H1 (cell line): ENCODE measurements around the gene TMCC1. TPM values are rescaled to one million over a fixed set of nuclear protein-coding genes. Genes with fewer than 3 reads are reported as not detected.
"Not testable (repeated sequence)": the region's sequence is repeated elsewhere in the genome, so short reads cannot be mapped to it uniquely, and the experiment has no call there.

Experiments
- CTCF ChIA-PET: fragments of 300-600 bp; sonication (Branson Sonifier 250); formaldehyde crosslinking; loops from one replicate; lab custom pipeline; 2021; ENCODE audit not compliant: partially characterized antibody; lab: Charles Lee
- POLR2A ChIA-PET: fragments of 300-600 bp; sonication (Branson Sonifier 250); formaldehyde crosslinking; loops from one replicate; lab custom pipeline; 2021; ENCODE audit warnings: inconsistent platforms; ENCODE audit not compliant: partially characterized antibody; lab: Charles Lee
- DNase-seq, 2 experiments: peaks; one replicate each; pipeline versions ENCODE4 v3.0.0 to v3.0.0-alpha.2; 2010 to 2022; ENCODE audit warnings: low spot score in 2 of 2, low read depth in 1 of 2, mixed read lengths in 1 of 2
- FAIRE-seq: peaks from 2 replicates; lab custom pipeline; 2011; peaks lifted over from hg19 to GRCh38; lab: Jason Lieb, UNC
- H2AFZ ChIP-seq: 2 replicates; pipeline ENCODE4 v1.8.1; 2012; ENCODE audit warnings: low read length, inconsistent platforms
- H2AK5ac ChIP-seq: 2 replicates; pipeline ENCODE4 v1.6.1; 2013; ENCODE audit warnings: low read depth, low read length
- H2BK120ac ChIP-seq: replicated peaks from 2 replicates; pipeline ENCODE3; 2013; ENCODE audit warnings: low read depth, low read length, inconsistent platforms
- H2BK12ac ChIP-seq: 2 replicates; pipeline ENCODE4 v1.6.1; 2013; ENCODE audit warnings: low read depth, low read length
- H2BK15ac ChIP-seq: 2 replicates; pipeline ENCODE4 v1.6.1; 2013; ENCODE audit warnings: low read length
- H2BK20ac ChIP-seq: 2 replicates; pipeline ENCODE4 v1.6.1; 2013; ENCODE audit warnings: low read length
- H2BK5ac ChIP-seq: 2 replicates; pipeline ENCODE4 v1.6.1; 2013; ENCODE audit warnings: low read depth, low read length
- H3K14ac ChIP-seq: 2 replicates; pipeline ENCODE4 v1.6.1; 2013; ENCODE audit warnings: inconsistent platforms; ENCODE audit not compliant: insufficient read length
- H3K18ac ChIP-seq: 2 replicates; pipeline ENCODE4 v1.6.1; 2013; ENCODE audit warnings: low read length; ENCODE audit errors: extremely low read depth
- H3K23ac ChIP-seq: 2 replicates; pipeline ENCODE4 v1.6.1; 2013; ENCODE audit warnings: inconsistent platforms; ENCODE audit not compliant: insufficient read length
- H3K23me2 ChIP-seq: 2 replicates; pipeline ENCODE4 v1.6.1; 2013; ENCODE audit warnings: low read depth, low read length
- H3K27ac ChIP-seq: 2 replicates; pipeline ENCODE4 v1.6.1; 2011; ENCODE audit warnings: low read depth, low read length, inconsistent platforms
- H3K27me3 ChIP-seq, 4 experiments: replicated peaks in 1 of 4; 1 replicate in 1 of 4; 2 replicates in 3 of 4; pipeline versions ENCODE4 v1.6.1 to v1.8.1; 2011 to 2013; ENCODE audit warnings: low read length in 3 of 4, mild to moderate bottlenecking in 3 of 4, inconsistent platforms in 2 of 4, mixed read lengths in 2 of 4, moderate library complexity in 1 of 4; ENCODE audit not compliant: control insufficient read depth in 3 of 4, insufficient read depth in 3 of 4; ENCODE audit errors: extremely low read depth in 1 of 4
- H3K36me3 ChIP-seq, 4 experiments: 2 replicates each; pipeline versions ENCODE4 v1.6.1 to v1.8.1; 2011 to 2013; ENCODE audit warnings: mild to moderate bottlenecking in 4 of 4, low read length in 3 of 4, moderate library complexity in 2 of 4, control low read depth in 1 of 4, inconsistent platforms in 1 of 4; ENCODE audit not compliant: insufficient read depth in 4 of 4, control insufficient read depth in 2 of 4
- H3K4ac ChIP-seq: replicated peaks from 2 replicates; pipeline ENCODE3; 2013; ENCODE audit warnings: low read length, low read depth, mixed read lengths, inconsistent platforms; ENCODE audit not compliant: insufficient read length
- H3K4me1 ChIP-seq, 4 experiments: replicated peaks in 1 of 4; 1 replicate in 1 of 4; 2 replicates in 3 of 4; pipeline versions ENCODE4 v1.6.1 to v1.8.1; 2011 to 2013; ENCODE audit warnings: low read length in 3 of 4, inconsistent platforms in 2 of 4, mixed read lengths in 1 of 4; ENCODE audit not compliant: insufficient read depth in 4 of 4, control insufficient read depth in 3 of 4
- H3K4me2 ChIP-seq, 2 experiments: 2 replicates each; pipeline versions ENCODE4 v1.6.1 to v1.8.1; 2011 to 2013; ENCODE audit warnings: low read depth in 2 of 2, low read length in 2 of 2, control low read depth in 1 of 2, inconsistent platforms in 1 of 2, mild to moderate bottlenecking in 1 of 2; ENCODE audit not compliant: insufficient read depth in 1 of 2
- H3K4me3 ChIP-seq, 4 experiments: fragments of 200-600, 300-600 bp in 1 of 4; sonication (generic), shearing (Covaris generic), sonication (Bioruptor Twin) in 1 of 4; 2 replicates each; pipeline versions ENCODE4 v1.5.1 to v1.8.1; 2011 to 2016; ENCODE audit warnings: low read length in 4 of 4, low read depth in 3 of 4, control low read depth in 2 of 4, inconsistent platforms in 2 of 4, mild to moderate bottlenecking in 2 of 4, mixed read lengths in 1 of 4, moderate library complexity in 1 of 4; ENCODE audit not compliant: insufficient read depth in 2 of 4; ENCODE audit errors: extremely low read depth in 1 of 4
- H3K56ac ChIP-seq: replicated peaks from 2 replicates; pipeline ENCODE3; 2013; ENCODE audit warnings: low read depth, mild to moderate bottlenecking, mixed read lengths, low read length, inconsistent platforms; ENCODE audit not compliant: insufficient read length
- H3K79me1 ChIP-seq: 2 replicates; pipeline ENCODE4 v1.6.1; 2013; ENCODE audit warnings: low read depth, low read length, control low read depth
- H3K79me2 ChIP-seq, 2 experiments: 2 replicates each; pipeline versions ENCODE4 v1.6.1 to v1.8.1; 2012 to 2013; ENCODE audit warnings: low read length in 2 of 2, mild to moderate bottlenecking in 2 of 2, inconsistent platforms in 1 of 2; ENCODE audit not compliant: insufficient read depth in 2 of 2, control insufficient read depth in 1 of 2
- H3K9ac ChIP-seq, 4 experiments: replicated peaks in 1 of 4; 1 replicate in 1 of 4; 2 replicates in 3 of 4; pipeline versions ENCODE4 v1.6.1 to v1.8.1; 2011 to 2013; ENCODE audit warnings: low read depth in 3 of 4, low read length in 3 of 4, control low read depth in 2 of 4, mild to moderate bottlenecking in 2 of 4, moderate library complexity in 2 of 4, inconsistent platforms in 1 of 4; ENCODE audit errors: extremely low read depth in 1 of 4
- H3K9me3 ChIP-seq, 2 experiments: 2 replicates each; pipeline versions ENCODE4 v1.6.1 to v1.8.1; 2012 to 2013; ENCODE audit warnings: mild to moderate bottlenecking in 2 of 2, moderate library complexity in 2 of 2, control low read depth in 1 of 2, inconsistent platforms in 1 of 2, low read depth in 1 of 2, low read length in 1 of 2, mixed read lengths in 1 of 2; ENCODE audit not compliant: insufficient read depth in 2 of 2
- H4K20me1 ChIP-seq, 2 experiments: replicated peaks in 1 of 2; 2 replicates each; pipeline versions ENCODE3 to v1.8.1; 2011 to 2013; ENCODE audit warnings: inconsistent platforms in 2 of 2, low read length in 2 of 2, mild to moderate bottlenecking in 1 of 2; ENCODE audit not compliant: insufficient read depth in 2 of 2, control insufficient read depth in 1 of 2
- H4K5ac ChIP-seq: 2 replicates; pipeline ENCODE4 v1.6.1; 2013; ENCODE audit warnings: low read length, low read depth, mixed read lengths, inconsistent platforms; ENCODE audit not compliant: insufficient read length
- H4K8ac ChIP-seq: 2 replicates; pipeline ENCODE4 v1.8.0; 2013; ENCODE audit warnings: mild to moderate bottlenecking, moderate library complexity, low read length, inconsistent platforms; ENCODE audit not compliant: insufficient read depth; ENCODE audit errors: extremely low read depth
- H4K91ac ChIP-seq: replicated peaks from 2 replicates; pipeline ENCODE3; 2013; ENCODE audit warnings: low read length, mixed read lengths, inconsistent platforms; ENCODE audit not compliant: insufficient read length
- BCL11A ChIP-seq, 2 experiments: IDR thresholded peaks; one replicate each; pipeline ENCODE4 v1.6.1; 2011; ENCODE audit warnings: low read depth in 2 of 2, low read length in 2 of 2, mild to moderate bottlenecking in 2 of 2
- CTBP2 ChIP-seq: IDR thresholded peaks from 2 replicates; pipeline ENCODE4 v1.7.0; 2011; ENCODE audit warnings: borderline replicate concordance, mild to moderate bottlenecking, moderate library complexity, mixed read lengths, low read length; ENCODE audit not compliant: insufficient read depth, insufficient read length
- PHF8 ChIP-seq: fragments of 200-600 bp; sonication (generic); conservative IDR thresholded peaks from 2 replicates; pipeline ENCODE4 v1.7.1; 2012; ENCODE audit warnings: low read depth, mild to moderate bottlenecking, inconsistent platforms, low read length, moderate library complexity
- RXRA ChIP-seq: IDR thresholded peaks from 2 replicates; pipeline ENCODE4 v1.6.1; 2011; ENCODE audit warnings: low read depth, mild to moderate bottlenecking, low read length, moderate library complexity; ENCODE audit not compliant: insufficient read depth
- SIRT6 ChIP-seq: IDR thresholded peaks from one replicate; pipeline ENCODE4 v1.7.1; 2012; ENCODE audit warnings: low read length, inconsistent platforms
- TCF12 ChIP-seq: IDR thresholded peaks from 2 replicates; pipeline ENCODE4 v1.6.1; 2011; ENCODE audit warnings: low read depth, mild to moderate bottlenecking, low read length
- WGBS, 2 experiments: shearing (Covaris generic) in 1 of 2; methylation state at CpG; one replicate each; pipeline versions ENCODE4 v1.1.6 to v1.1.7; 2013 to 2015; ENCODE audit warnings: low lambda C conversion rate in 2 of 2, mixed read lengths in 2 of 2, inconsistent platforms in 1 of 2, low coverage in 1 of 2, missing lambda C conversion rate in 1 of 2; ENCODE audit not compliant: insufficient replicate concordance in 2 of 2, insufficient coverage in 1 of 2, insufficient read length in 1 of 2; ENCODE audit errors: extremely low coverage in 1 of 2, missing lambda C conversion rate in 1 of 2; 5-methylcytosine and 5-hydroxymethylcytosine counted together
- polyA plus RNA-seq, 7 experiments: library from polyadenylated mRNA; depleted of rRNA in 3 of 7; stranded (reverse) in 5 of 7; unstranded in 2 of 7; fragments of >200 nt in 5 of 7; fragments of 200-250 nt in 2 of 7; gene quantifications; 1 replicate in 5 of 7; 2 replicates in 1 of 7; 4 replicates in 1 of 7; pipeline versions ENCODE4 v1.2.1 to v1.2.3, GENCODE V29; 2011 to 2013; ENCODE audit warnings: missing spikeins in 2 of 7, mixed read lengths in 2 of 7
- total RNA-seq: library from RNA; stranded (reverse); fragmentation: NEBNext Ultra II Directional; extraction: Animal tissue kit (Norgen Biotek cat#: 25700); gene quantifications from 2 replicates; pipeline ENCODE4 v1.2.1, GENCODE V29; 2021
- TF ChIP-seq, protein P1 (sequence below): IDR thresholded peaks from 2 replicates; pipeline ENCODE4 v1.6.1; 2011; ENCODE audit warnings: low read depth, mild to moderate bottlenecking, low read length; ENCODE audit not compliant: insufficient read depth

The TMCC1 gene
- total and polyA plus RNA-seq, 2 of the 8 experiments (the other 6 are each of a cell fraction or from before 2014, with no cell fraction given) = 10.4 to 27.1 TPM

DNA sequence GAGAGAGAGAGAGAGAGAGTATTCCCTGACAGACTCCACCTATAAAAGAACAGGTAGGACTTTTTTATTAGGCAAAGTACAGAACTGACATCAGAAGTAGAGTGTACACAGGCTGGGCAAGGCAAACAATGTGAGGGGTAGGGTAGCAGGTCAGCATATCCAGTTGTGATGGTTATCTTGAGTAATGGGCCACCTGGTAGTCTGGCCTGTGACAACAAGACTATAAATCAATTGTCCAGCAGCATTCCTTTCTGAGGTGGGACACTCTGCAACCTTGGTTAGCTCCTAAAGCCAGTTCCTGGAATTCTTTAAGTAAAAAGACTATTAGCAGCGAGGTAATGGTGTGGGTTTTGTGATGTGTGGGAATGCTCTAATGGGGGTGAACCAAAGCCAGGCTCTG lies 14.9 kb upstream of the TMCC1 start (continued):
- no peak for TF ChIP-seq TCF12
- TF ChIP-seq SIRT6 = no peak
- TF ChIP-seq, protein P1, sequence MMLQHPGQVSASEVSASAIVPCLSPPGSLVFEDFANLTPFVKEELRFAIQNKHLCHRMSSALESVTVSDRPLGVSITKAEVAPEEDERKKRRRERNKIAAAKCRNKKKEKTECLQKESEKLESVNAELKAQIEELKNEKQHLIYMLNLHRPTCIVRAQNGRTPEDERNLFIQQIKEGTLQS = no peak
- no peak for TF ChIP-seq RXRA
- TF ChIP-seq BCL11A (IDR thresholded peaks at IDR 0.05; ENCODE audit: low read depth in 2 of 2, low read length in 2 of 2) = no peak
- TF ChIP-seq PHF8 = no peak
- TF ChIP-seq CTBP2 = no peak
- TF ChIP-seq, all 59 proteins: peak for 0

DNA sequence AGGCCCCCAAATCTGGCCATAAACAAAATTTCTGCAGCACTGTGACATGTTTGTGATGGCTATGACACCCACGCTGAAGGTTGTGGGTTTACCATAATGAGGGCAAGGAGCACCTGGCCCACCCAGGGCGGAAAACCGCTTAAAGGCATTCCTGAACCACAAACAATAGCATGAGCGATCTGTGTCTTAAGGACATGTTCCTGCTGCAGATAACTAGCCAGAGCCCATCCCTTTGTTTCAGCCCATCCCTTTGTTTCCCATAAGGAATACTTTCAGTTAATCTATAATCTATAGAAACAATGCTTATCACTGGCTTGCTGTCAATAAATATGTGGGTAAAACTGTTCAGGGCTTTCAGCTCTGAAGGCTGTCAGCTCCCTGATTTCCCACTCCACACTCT lies 7.8 kb upstream of the TMCC1 start:
- not testable (repeated sequence) for H3K23ac ChIP-seq, H3K4me3 ChIP-seq, H3K79me1 ChIP-seq, H3K79me2 ChIP-seq, H3K4me2 ChIP-seq, H3K18ac ChIP-seq, H2BK12ac ChIP-seq, H3K4me1 ChIP-seq, H3K27ac ChIP-seq, H4K8ac ChIP-seq, H4K5ac ChIP-seq, H4K91ac ChIP-seq, H3K36me3 ChIP-seq, H3K56ac ChIP-seq, H3K14ac ChIP-seq, H3K23me2 ChIP-seq, H2BK5ac ChIP-seq, H2BK20ac ChIP-seq, H3K4ac ChIP-seq, H2AFZ ChIP-seq, DNase-seq, FAIRE-seq, H2BK120ac ChIP-seq, H2AK5ac ChIP-seq, H2BK15ac ChIP-seq, H3K9ac ChIP-seq, H4K20me1 ChIP-seq, H3K27me3 ChIP-seq
- H3K9me3 ChIP-seq = peaks cover 17 to 23% of the 10 kb centered on the region in 2 experiments
- 100% methylated on average over 4 of the region's 4 CpGs; no CpG with 5 or more reads in 1 of the 2 experiments for WGBS, 2 experiments
- ChIA-PET CTCF (interaction anchor here (1.8 kb wide), 1 partner anchor 9 kb away, joined by 4 read pairs; no protein-coding TSS in a partner anchor), POLR2A (interaction anchor here (0.7 kb wide), 1 partner anchor 9 kb away, joined by 3 read pairs; no protein-coding TSS in a partner anchor)
